Measurements from ENCODE around the gene TMEM132C.

TMEM132C gene

DNA sequence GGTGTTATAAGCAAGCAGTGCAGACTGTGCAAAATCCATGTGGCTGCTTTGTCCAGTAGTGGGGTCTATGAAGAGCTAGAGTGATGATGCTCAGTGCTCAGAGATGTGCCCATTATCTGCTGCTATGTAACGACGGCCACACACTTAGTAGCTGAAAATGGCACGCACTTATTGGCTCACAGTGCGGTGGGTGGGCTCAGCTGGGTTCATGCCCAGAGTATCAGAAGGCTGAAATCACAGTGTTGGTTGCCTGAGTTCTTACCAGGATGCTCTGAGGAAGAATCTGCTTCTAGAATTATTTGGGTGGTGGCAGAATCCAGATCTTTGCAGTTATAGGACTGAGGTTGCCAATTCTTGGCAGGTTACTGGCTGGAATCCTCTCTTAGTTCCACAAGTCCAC is 432.1 kb downstream of the TMEM132C start:
- Histone ChIP-seq H3K36me3 (no peaks in the 10 kb centered on the region), H3K4me2 (no peak overlapping the region), H4K20me1 (no peaks in the 10 kb centered on the region), H3K27me3 (no peaks in the 10 kb centered on the region), H3K4me3 (no peak overlapping the region), H3K27ac (no peak overlapping the region), H3K4me1 (no peaks in the 10 kb centered on the region), H3K9me3 (replicated peaks in 1 of 11) (peaks cover 11 to 20% (median 14%) of the 10 kb centered on the region in 11 experiments; a peak in 19 of 22 replicates), H3K9ac (no peak overlapping the region)
- TF ChIP-seq Cebpa-rat (IDR thresholded peaks at IDR 0.05) = no peak

GRCh38 chr12:128702371-128702770 is 435.4 kb downstream of the TMEM132C start:
- Histone ChIP-seq H3K4me1 (no peaks in the 10 kb centered on the region), H3K4me2 (no peak overlapping the region), H4K20me1 (no peaks in the 10 kb centered on the region), H3K9ac (no peak overlapping the region), H3K27me3 (no peaks in the 10 kb centered on the region), H3K27ac (no peak overlapping the region), H3K9me3 (replicated peaks in 1 of 11) (peaks cover 6 to 16% (median 10%) of the 10 kb centered on the region in 11 experiments; a peak in 19 of 22 replicates), H3K4me3 (no peak overlapping the region), H3K36me3 (no peaks in the 10 kb centered on the region)
- no peak for TF ChIP-seq Cebpa-rat (IDR thresholded peaks at IDR 0.05)

GRCh38 chr12:128705140-128705539 is 438.2 kb downstream of the TMEM132C start:
- Histone ChIP-seq H3K27ac (no peak overlapping the region), H3K36me3 (no peaks in the 10 kb centered on the region), H3K27me3 (no peaks in the 10 kb centered on the region), H3K4me2 (no peak overlapping the region), H4K20me1 (no peaks in the 10 kb centered on the region), H3K9ac (no peak overlapping the region), H3K4me1 (no peaks in the 10 kb centered on the region), H3K9me3 (replicated peaks in 1 of 11) (peaks cover 0 to 6% (median 0%) of the 10 kb centered on the region in 11 experiments; a peak in 3 of 22 replicates), H3K4me3 (no peak overlapping the region)
- no peak for TF ChIP-seq Cebpa-rat (IDR thresholded peaks at IDR 0.05)

GRCh38 chr12:128707488-128707887 is 440.5 kb downstream of the TMEM132C start:
- Histone ChIP-seq H3K4me2 (no peak overlapping the region), H4K20me1 (no peaks in the 10 kb centered on the region), H3K4me3 (no peak overlapping the region), H3K9ac (no peak overlapping the region), H3K4me1 (no peaks in the 10 kb centered on the region), H3K36me3 (no peaks in the 10 kb centered on the region), H3K9me3 (replicated peaks in 1 of 11) (peaks cover 0 to 6% (median 0%) of the 10 kb centered on the region in 11 experiments; a peak in 3 of 22 replicates), H3K27ac (no peak overlapping the region), H3K27me3 (no peaks in the 10 kb centered on the region)
- TF ChIP-seq Cebpa-rat (IDR thresholded peaks at IDR 0.05) = no peak

GRCh38 chr12:128708789-128709188 is 441.8 kb downstream of the TMEM132C start:
- TF ChIP-seq Cebpa-rat (IDR thresholded peaks at IDR 0.05) = no peak
- Histone ChIP-seq H3K4me1 (no peaks in the 10 kb centered on the region), H3K9ac (no peak overlapping the region), H3K27ac (no peak overlapping the region), H3K36me3 (no peaks in the 10 kb centered on the region), H3K9me3 (replicated peaks in 1 of 11) (peaks cover 0 to 6% (median 0%) of the 10 kb centered on the region in 11 experiments; a peak in 2 of 22 replicates), H4K20me1 (no peaks in the 10 kb centered on the region), H3K4me3 (no peak overlapping the region), H3K4me2 (no peak overlapping the region), H3K27me3 (no peaks in the 10 kb centered on the region)

GRCh38 chr12:128709660-128710059 is 442.7 kb downstream of the TMEM132C start:
- Histone ChIP-seq H3K36me3 (no peaks in the 10 kb centered on the region), H3K9me3 (replicated peaks in 1 of 11) (peaks cover 0 to 6% (median 0%) of the 10 kb centered on the region in 11 experiments; a peak in 1 of 22 replicates), H3K27me3 (no peaks in the 10 kb centered on the region), H3K27ac (no peak overlapping the region), H3K4me3 (no peak overlapping the region), H3K9ac (no peak overlapping the region), H3K4me2 (no peak overlapping the region), H4K20me1 (no peaks in the 10 kb centered on the region), H3K4me1 (no peaks in the 10 kb centered on the region)
- no peak for TF ChIP-seq Cebpa-rat (IDR thresholded peaks at IDR 0.05)

DNA sequence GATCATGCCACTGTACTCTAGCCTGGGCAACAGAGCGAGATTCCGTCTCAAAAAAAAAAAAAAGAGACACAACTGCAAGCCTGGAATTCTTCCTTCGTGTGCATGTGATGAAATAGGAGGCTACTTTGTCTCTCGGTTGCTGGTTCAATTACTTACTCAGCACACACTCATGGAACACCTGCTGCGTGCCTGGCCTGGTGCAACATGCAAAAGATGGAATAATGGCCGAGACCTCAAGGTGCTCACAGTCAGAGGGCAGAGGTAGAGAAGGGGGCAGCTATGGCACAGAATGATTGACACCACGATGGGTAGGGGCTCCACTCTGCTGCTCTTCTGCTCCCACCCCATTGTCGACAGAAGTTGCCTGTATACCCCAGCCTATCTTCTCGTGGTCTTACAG is 444.5 kb downstream of the TMEM132C start:
- H4K20me1 ChIP-seq = no peaks in the 10 kb centered on the region
- H3K9me3 ChIP-seq (replicated peaks in 1 of 11) = no peaks in the 10 kb centered on the region
- H3K4me2 ChIP-seq = no peak overlapping the region
- no peaks in the 10 kb centered on the region for H3K36me3 ChIP-seq
- no peaks in the 10 kb centered on the region for H3K27me3 ChIP-seq
- H3K4me3 ChIP-seq = no peak overlapping the region
- no peak for TF ChIP-seq Cebpa-rat (IDR thresholded peaks at IDR 0.05)
- H3K4me1 ChIP-seq = no peaks in the 10 kb centered on the region
- no peak overlapping the region for H3K9ac ChIP-seq
- no peak overlapping the region for H3K27ac ChIP-seq

GRCh38 chr12:128712622-128713021 is 445.7 kb downstream of the TMEM132C start:
- H3K9me3 ChIP-seq (replicated peaks in 1 of 11) = peaks cover 0 to 11% (median 7%) of the 10 kb centered on the region in 11 experiments; a peak in 11 of 22 replicates
- H3K4me3 ChIP-seq = no peak overlapping the region
- H3K9ac ChIP-seq = no peak overlapping the region

DNA sequence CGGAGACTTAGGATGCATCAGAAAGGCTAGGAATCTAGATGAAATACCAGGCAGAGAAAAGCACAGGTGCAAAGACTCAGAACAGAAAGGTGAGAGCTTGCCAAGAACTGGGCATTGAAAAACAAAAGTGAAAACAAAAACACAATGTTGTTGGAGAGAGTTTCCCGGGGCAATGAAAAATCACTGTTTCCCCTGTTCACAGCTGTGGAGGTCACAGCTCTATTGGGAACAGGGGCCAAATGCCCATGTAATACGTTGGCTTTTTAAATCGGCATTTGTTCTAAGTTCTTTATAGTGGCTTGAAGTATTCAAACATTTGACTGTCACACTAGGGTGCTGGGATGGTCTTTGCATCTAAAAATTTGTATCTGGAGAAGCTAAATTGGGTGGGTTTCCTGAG is 448.5 kb downstream of the TMEM132C start:
- H3K27me3 ChIP-seq = no peaks in the 10 kb centered on the region
- H3K27ac ChIP-seq = no peak overlapping the region
- H3K36me3 ChIP-seq = no peaks in the 10 kb centered on the region
- no peak overlapping the region for H3K9ac ChIP-seq
- H4K20me1 ChIP-seq = no peaks in the 10 kb centered on the region
- peaks cover 6 to 28% (median 15%) of the 10 kb centered on the region in 11 experiments; a peak in 17 of 22 replicates for H3K9me3 ChIP-seq (replicated peaks in 1 of 11)
- no peaks in the 10 kb centered on the region for H3K4me1 ChIP-seq
- H3K4me3 ChIP-seq = no peak overlapping the region
- no peak overlapping the region for H3K4me2 ChIP-seq
- TF ChIP-seq Cebpa-rat (IDR thresholded peaks at IDR 0.05) = no peak

More at GRCh38 chr12:128712622-128713021, 445.7 kb downstream of the TMEM132C start:
- H3K4me1 ChIP-seq = no peaks in the 10 kb centered on the region
- H3K4me2 ChIP-seq = no peak overlapping the region
- H3K36me3 ChIP-seq = no peaks in the 10 kb centered on the region
- H4K20me1 ChIP-seq = no peaks in the 10 kb centered on the region
- no peaks in the 10 kb centered on the region for H3K27me3 ChIP-seq
- no peak overlapping the region for H3K27ac ChIP-seq
- no peak for TF ChIP-seq Cebpa-rat (IDR thresholded peaks at IDR 0.05)

DNA sequence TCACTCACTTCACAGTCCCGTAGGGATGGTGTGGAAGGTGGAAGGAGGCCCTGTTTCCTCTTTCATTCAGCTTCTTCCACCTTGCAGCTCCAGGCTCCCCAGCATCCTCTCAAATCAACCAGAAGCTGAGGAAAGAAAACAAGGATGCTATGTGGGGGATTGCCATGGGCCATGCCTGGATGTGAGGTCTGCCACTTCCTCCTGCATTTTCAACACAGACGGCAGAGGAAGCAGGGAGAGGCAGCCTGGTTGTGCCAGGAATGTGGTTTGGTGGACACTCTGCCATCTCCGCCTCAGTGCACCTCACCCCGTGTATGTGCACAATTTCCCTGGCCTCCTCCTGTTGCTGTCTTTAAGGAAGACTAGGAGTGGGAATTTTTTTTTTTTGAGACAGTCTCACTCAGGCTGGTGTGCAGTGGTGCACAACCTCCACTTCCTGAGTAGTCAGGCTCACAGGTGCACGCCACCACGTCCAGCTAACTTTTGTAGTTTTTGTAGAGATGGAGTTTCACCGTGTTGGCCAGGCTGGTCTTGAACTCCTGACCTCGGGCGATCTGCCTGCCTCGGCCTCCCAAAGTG is 457.6 kb downstream of the TMEM132C start:
- no peak overlapping the region for H3K4me3 ChIP-seq
- peak overlapping the region in 9 of 11 experiments; percentile 26 to 64 (median 53); a peak in 17 of 22 replicates for H3K4me2 ChIP-seq
- H3K9me3 ChIP-seq (replicated peaks in 1 of 11) = peaks cover 0 to 11% (median 1%) of the 10 kb centered on the region in 11 experiments; a peak in 8 of 22 replicates
- peaks cover 0 to 18% (median 11%) of the 10 kb centered on the region in 10 experiments; a peak in 16 of 20 replicates for H3K4me1 ChIP-seq
- H3K36me3 ChIP-seq = no peaks in the 10 kb centered on the region
- no peak overlapping the region for H3K9ac ChIP-seq
- TF ChIP-seq Cebpa-rat (IDR thresholded peaks at IDR 0.05) = no peak
- no peaks in the 10 kb centered on the region for H4K20me1 ChIP-seq
- H3K27ac ChIP-seq = no peak overlapping the region
- no peaks in the 10 kb centered on the region for H3K27me3 ChIP-seq
